ENCODE results near the gene ZKSCAN7.

Gene ZKSCAN7

DNA sequence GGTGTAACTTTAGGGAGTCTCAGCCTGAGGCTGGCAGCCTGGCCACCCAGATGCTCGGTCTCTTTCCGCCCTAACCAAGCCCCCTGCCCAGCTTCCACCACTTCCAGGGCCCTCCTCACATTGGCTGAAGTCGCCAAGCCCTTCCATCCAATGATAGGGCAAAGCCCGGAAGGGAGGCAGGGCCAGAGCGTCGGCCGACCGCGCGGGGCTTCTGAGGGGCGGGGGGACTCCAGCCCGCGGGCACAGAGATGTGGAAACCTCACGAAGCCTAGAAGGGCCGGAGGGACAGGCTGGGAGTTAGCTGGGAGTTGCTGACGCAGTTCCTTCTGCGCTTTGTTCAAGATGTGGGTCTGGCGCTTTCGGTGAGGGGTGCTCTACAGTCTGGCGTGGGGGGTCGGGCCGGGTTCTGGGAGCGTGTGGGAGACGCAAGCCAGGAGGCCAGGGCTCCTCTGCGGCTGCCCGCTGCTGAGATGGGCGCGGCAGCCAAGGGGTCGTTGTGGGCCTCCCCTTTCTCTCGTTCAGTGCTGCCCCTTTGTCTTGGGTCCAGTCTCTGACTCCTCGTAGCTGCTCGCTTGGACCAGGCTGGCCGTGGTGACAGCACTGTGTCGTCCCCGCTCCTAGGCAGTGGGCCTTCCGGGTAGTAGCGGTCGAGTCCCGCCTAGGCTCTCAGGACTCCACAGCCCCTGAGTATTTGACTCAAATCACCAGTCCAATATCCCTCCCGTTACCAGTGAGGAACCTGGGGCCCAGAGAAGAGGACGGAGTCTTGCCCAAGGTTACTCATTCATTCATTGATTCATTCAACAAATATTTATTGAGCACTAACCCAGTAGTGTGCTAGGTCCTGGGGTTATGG, 29.9 kb downstream of the ZKSCAN7 start, which contains the start of gene ZNF660:
Gene ZNF660, plus strand, starts transcription at position 319 of the 856 bp plus-strand sequence. CDS start 9,230 bp downstream, outside the sequence.
- Histone ChIP-seq H4K20me1 (no peaks in the 10 kb centered on the region), H3K9ac (peak within 1 kb of the TSS in 5 of 11 experiments; percentile 18 to 51 (median 39); a peak in 5 of 22 replicates), H3K4me2 (peak within 1 kb of the TSS; percentile 28 to 64 (median 43); a peak in 21 of 22 replicates), H3K27me3 (peaks cover 9 to 32% (median 23%) of the 10 kb centered on the region in 11 experiments), H3K36me3 (no peaks in the 10 kb centered on the region), H3K4me3 (peak within 1 kb of the TSS; percentile 6 to 52 (median 42); a peak in 16 of 20 replicates), H3K4me1 (peaks cover 0 to 5% (median 0%) of the 10 kb centered on the region in 10 experiments; a peak in 3 of 20 replicates), H3K9me3 (replicated peaks in 1 of 11) (peaks cover 23 to 65% (median 38%) of the 10 kb centered on the region in 11 experiments; a peak in 20 of 22 replicates), H3K27ac (peak within 1 kb of the TSS in 2 of 11 experiments; percentile 25 to 40; a peak in 2 of 22 replicates)
- TF ChIP-seq Cebpa-rat (IDR thresholded peaks at IDR 0.05): no peak

DNA sequence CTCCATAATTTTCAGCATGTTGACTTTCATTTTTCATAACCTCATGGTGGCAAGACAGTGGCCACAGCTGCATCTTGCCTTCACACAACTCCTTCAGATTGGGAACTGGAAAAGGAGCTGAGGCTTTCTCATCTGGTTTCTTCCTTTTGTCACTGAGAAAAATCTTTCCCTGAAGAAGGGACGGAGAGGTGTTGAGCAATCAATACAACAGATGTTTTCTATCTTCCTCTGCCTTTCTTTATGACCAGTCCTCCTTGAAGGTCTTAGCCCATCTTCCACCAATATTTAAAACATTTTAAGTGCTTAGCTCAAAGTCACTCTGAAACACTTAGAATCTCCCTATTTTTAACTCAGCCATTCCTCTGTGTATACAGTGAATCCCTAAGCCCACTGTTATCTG, 41.6 kb downstream of the ZKSCAN7 start:
- Histone ChIP-seq H3K9ac (no peak overlapping the region), H4K20me1 (no peaks in the 10 kb centered on the region), H3K4me1 (no peaks in the 10 kb centered on the region), H3K9me3 (replicated peaks in 1 of 11) (peaks cover 38 to 55% (median 42%) of the 10 kb centered on the region in 11 experiments), H3K27me3 (no peaks in the 10 kb centered on the region), H3K4me2 (no peak overlapping the region), H3K27ac (no peak overlapping the region), H3K36me3 (peaks cover 0 to 14% (median 3%) of the 10 kb centered on the region in 11 experiments; a peak in 4 of 22 replicates), H3K4me3 (no peak overlapping the region)
- no peak for TF ChIP-seq Cebpa-rat (IDR thresholded peaks at IDR 0.05)

GRCh38 chr3:44601749-44602148, 46.8 kb downstream of the ZKSCAN7 start:
- Histone ChIP-seq H3K9me3 (replicated peaks in 1 of 11) (peaks cover 0 to 9% (median 0%) of the 10 kb centered on the region in 11 experiments; a peak in 3 of 22 replicates), H4K20me1 (no peaks in the 10 kb centered on the region), H3K4me2 (no peak overlapping the region), H3K9ac (no peak overlapping the region), H3K4me1 (no peaks in the 10 kb centered on the region), H3K27me3 (no peaks in the 10 kb centered on the region), H3K36me3 (no peaks in the 10 kb centered on the region), H3K4me3 (no peak overlapping the region), H3K27ac (no peak overlapping the region)
- no peak for TF ChIP-seq Cebpa-rat (IDR thresholded peaks at IDR 0.05)

DNA sequence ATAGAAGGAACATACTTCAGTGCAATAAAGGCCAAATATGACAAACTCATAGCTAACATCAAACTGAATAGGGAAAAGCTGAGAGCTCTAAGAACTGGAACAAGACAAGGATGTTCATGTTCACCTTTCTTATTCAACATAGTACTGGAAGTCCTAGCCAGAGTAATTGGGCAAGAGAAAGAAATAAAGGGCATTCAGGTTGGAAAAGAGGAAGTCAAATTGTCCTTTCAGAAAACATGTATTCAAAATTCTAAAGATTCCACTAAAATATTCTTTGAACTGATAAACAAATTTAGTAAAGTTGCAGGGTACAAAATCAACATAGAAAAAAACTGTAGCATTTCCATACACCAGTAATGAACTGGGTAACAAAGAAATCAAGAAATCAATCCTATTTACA, 57.7 kb downstream of the ZKSCAN7 start:
- no peak for TF ChIP-seq Cebpa-rat (IDR thresholded peaks at IDR 0.05)

More for the DNA sequence above, 57.7 kb downstream of the ZKSCAN7 start:
- H3K9ac ChIP-seq: no peak overlapping the region
- no peaks in the 10 kb centered on the region for H4K20me1 ChIP-seq
- no peak overlapping the region for H3K4me3 ChIP-seq
- no peaks in the 10 kb centered on the region for H3K36me3 ChIP-seq
- no peak overlapping the region for H3K27ac ChIP-seq
- H3K4me2 ChIP-seq: no peak overlapping the region
- no peaks in the 10 kb centered on the region for H3K27me3 ChIP-seq
- peaks cover 0 to 37% (median 7%) of the 10 kb centered on the region in 11 experiments; a peak in 9 of 22 replicates for H3K9me3 ChIP-seq (replicated peaks in 1 of 11)
- H3K4me1 ChIP-seq: no peaks in the 10 kb centered on the region
